Measurements from ENCODE around the gene ABCC2.
"Not testable (repeated sequence)": the region's sequence is repeated elsewhere in the genome, so short reads cannot be mapped to it uniquely, and the experiment has no call there.

The ABCC2 gene

GRCh38 chr10:99854860-99855259 is 72.4 kb downstream of the ABCC2 start:
- DNase-seq = peak; percentile 12 to 54 (median 48)

GRCh38 chr10:99855479-99856071 is 73.1 kb downstream of the ABCC2 start:
- Histone ChIP-seq H3K27ac (ENCODE audit: insufficient read depth in 1 of 2, low read depth in 1 of 2, low read length in 2 of 2, poor library complexity in 1 of 2, severe bottlenecking in 2 of 2) (no peak overlapping the region), H3K9me3 (ENCODE audit: control extremely low read depth in 1 of 5, control insufficient read depth in 4 of 5, insufficient read depth in 2 of 5, low read depth in 1 of 5, low read length in 4 of 5) (no peaks in the 10 kb centered on the region), H3K27me3 (replicated peaks in 2 of 5; ENCODE audit: control insufficient read depth in 4 of 5, insufficient read depth in 5 of 5, low read length in 4 of 5) (peaks cover 0 to 8% (median 0%) of the 10 kb centered on the region in 5 experiments), H3K4me3 (ENCODE audit: control insufficient read depth in 1 of 7, extremely low read depth in 1 of 7, insufficient read depth in 4 of 7, low read depth in 2 of 7, low read length in 6 of 7) (no peak overlapping the region), H3K36me3 (ENCODE audit: control insufficient read depth in 4 of 4, insufficient read depth in 4 of 4, low read length in 3 of 4) (no peaks in the 10 kb centered on the region), H3K4me1 (ENCODE audit: control extremely low read depth in 1 of 4, control insufficient read depth in 4 of 4, insufficient read depth in 4 of 4, low read length in 3 of 4) (no peaks in the 10 kb centered on the region)
- ChIA-PET CTCF (interaction anchor here (1.4 kb wide), 3 partner anchors 10 to 190 kb away, joined by 3 to 8 read pairs (median 5); no protein-coding TSS in a partner anchor), POLR2A (no interaction called here)
- DNase-seq = no peak
- 100% methylated on average over 1 of the region's 8 CpGs for whole genome bisulfite sequencing (ENCODE audit: insufficient coverage)

More at GRCh38 chr10:99854860-99855259, 72.4 kb downstream of the ABCC2 start:
- POLR2A ChIA-PET = no interaction called here
- CTCF ChIA-PET = interaction anchor here (1.3 kb wide), 1 partner anchor 16 kb away, joined by 5 read pairs; no protein-coding TSS in a partner anchor
- 65% methylated on average over 2 of the region's 6 CpGs for WGBS (ENCODE audit: insufficient coverage)
- Histone ChIP-seq H3K36me3 (ENCODE audit: control insufficient read depth in 4 of 4, insufficient read depth in 4 of 4, low read length in 3 of 4) (no peaks in the 10 kb centered on the region), H3K9me3 (ENCODE audit: control extremely low read depth in 1 of 5, control insufficient read depth in 4 of 5, insufficient read depth in 2 of 5, low read depth in 1 of 5, low read length in 4 of 5) (no peaks in the 10 kb centered on the region), H3K27me3 (replicated peaks in 2 of 5; ENCODE audit: control insufficient read depth in 4 of 5, insufficient read depth in 5 of 5, low read length in 4 of 5) (peaks cover 0 to 5% (median 0%) of the 10 kb centered on the region in 5 experiments), H3K4me1 (ENCODE audit: control extremely low read depth in 1 of 4, control insufficient read depth in 4 of 4, insufficient read depth in 4 of 4, low read length in 3 of 4) (no peaks in the 10 kb centered on the region), H3K27ac (ENCODE audit: insufficient read depth in 1 of 2, low read depth in 1 of 2, low read length in 2 of 2, poor library complexity in 1 of 2, severe bottlenecking in 2 of 2) (no peak overlapping the region), H3K4me3 (ENCODE audit: control insufficient read depth in 1 of 7, extremely low read depth in 1 of 7, insufficient read depth in 4 of 7, low read depth in 2 of 7, low read length in 6 of 7) (no peak overlapping the region)

- Histone ChIP-seq H3K4me1 (ENCODE audit: control extremely low read depth in 1 of 4, control insufficient read depth in 4 of 4, insufficient read depth in 4 of 4, low read length in 3 of 4) (no peaks in the 10 kb centered on the region), H3K27ac (ENCODE audit: insufficient read depth in 1 of 2, low read depth in 1 of 2, low read length in 2 of 2, poor library complexity in 1 of 2, severe bottlenecking in 2 of 2) (no peak overlapping the region), H3K36me3 (ENCODE audit: control insufficient read depth in 4 of 4, insufficient read depth in 4 of 4, low read length in 3 of 4) (no peaks in the 10 kb centered on the region), H3K4me3 (ENCODE audit: control insufficient read depth in 1 of 7, extremely low read depth in 1 of 7, insufficient read depth in 4 of 7, low read depth in 2 of 7, low read length in 6 of 7) (no peak overlapping the region), H3K9me3 (ENCODE audit: control extremely low read depth in 1 of 5, control insufficient read depth in 4 of 5, insufficient read depth in 2 of 5, low read depth in 1 of 5, low read length in 4 of 5) (no peaks in the 10 kb centered on the region), H3K27me3 (replicated peaks in 2 of 5; ENCODE audit: control insufficient read depth in 4 of 5, insufficient read depth in 5 of 5, low read length in 4 of 5) (peaks cover 0 to 21% (median 0%) of the 10 kb centered on the region in 5 experiments)
- DNase-seq = no peak
- ChIA-PET POLR2A (interaction anchor here (0.8 kb wide), 1 partner anchor 11 kb away, joined by 4 read pairs; no protein-coding TSS in a partner anchor), CTCF (interaction anchor here (0.8 to 2.2 kb wide), 7 partner anchors 9 to 189 kb away, joined by 3 to 15 read pairs (median 5); no protein-coding TSS in a partner anchor)
- WGBS (ENCODE audit: insufficient coverage) = 98% methylated on average over 8 of the region's 8 CpGs
These were observed 76.4 kb downstream of the ABCC2 start for GRCh38 chr10:99858849-99859248.

- Histone ChIP-seq H3K4me3 (ENCODE audit: control insufficient read depth in 1 of 7, extremely low read depth in 1 of 7, insufficient read depth in 4 of 7, low read depth in 2 of 7, low read length in 6 of 7) (no peak overlapping the region), H3K27me3 (replicated peaks in 2 of 5; ENCODE audit: control insufficient read depth in 4 of 5, insufficient read depth in 5 of 5, low read length in 4 of 5) (peaks cover 0 to 21% (median 0%) of the 10 kb centered on the region in 5 experiments), H3K4me1 (ENCODE audit: control extremely low read depth in 1 of 4, control insufficient read depth in 4 of 4, insufficient read depth in 4 of 4, low read length in 3 of 4) (no peaks in the 10 kb centered on the region), H3K27ac (ENCODE audit: insufficient read depth in 1 of 2, low read depth in 1 of 2, low read length in 2 of 2, poor library complexity in 1 of 2, severe bottlenecking in 2 of 2) (no peak overlapping the region), H3K9me3 (ENCODE audit: control extremely low read depth in 1 of 5, control insufficient read depth in 4 of 5, insufficient read depth in 2 of 5, low read depth in 1 of 5, low read length in 4 of 5) (no peaks in the 10 kb centered on the region), H3K36me3 (ENCODE audit: control insufficient read depth in 4 of 4, insufficient read depth in 4 of 4, low read length in 3 of 4) (no peaks in the 10 kb centered on the region)
- 13% methylated on average over 3 of the region's 5 CpGs for WGBS (ENCODE audit: insufficient coverage)
- DNase-seq = peak; percentile 31 to 52 (median 45)
- ChIA-PET POLR2A (interaction anchor here (0.6 to 0.8 kb wide), 3 partner anchors 11 to 542 kb away, joined by 3 to 7 read pairs (median 4); no protein-coding TSS in a partner anchor), CTCF (interaction anchor here (0.6 to 2.2 kb wide), 10 partner anchors 10 to 188 kb away, joined by 3 to 15 read pairs (median 3); no protein-coding TSS in a partner anchor)
These were observed 77.1 kb downstream of the ABCC2 start for GRCh38 chr10:99859585-99859984.

- Histone ChIP-seq H3K27ac (ENCODE audit: insufficient read depth in 1 of 2, low read depth in 1 of 2, low read length in 2 of 2, poor library complexity in 1 of 2, severe bottlenecking in 2 of 2) (no peak overlapping the region), H3K4me1 (ENCODE audit: control extremely low read depth in 1 of 4, control insufficient read depth in 4 of 4, insufficient read depth in 4 of 4, low read length in 3 of 4) (no peaks in the 10 kb centered on the region), H3K9me3 (ENCODE audit: control extremely low read depth in 1 of 5, control insufficient read depth in 4 of 5, insufficient read depth in 2 of 5, low read depth in 1 of 5, low read length in 4 of 5) (no peaks in the 10 kb centered on the region), H3K36me3 (ENCODE audit: control insufficient read depth in 4 of 4, insufficient read depth in 4 of 4, low read length in 3 of 4) (no peaks in the 10 kb centered on the region), H3K4me3 (ENCODE audit: control insufficient read depth in 1 of 7, extremely low read depth in 1 of 7, insufficient read depth in 4 of 7, low read depth in 2 of 7, low read length in 6 of 7) (no peak overlapping the region), H3K27me3 (replicated peaks in 2 of 5; ENCODE audit: control insufficient read depth in 4 of 5, insufficient read depth in 5 of 5, low read length in 4 of 5) (peaks cover 0 to 23% (median 0%) of the 10 kb centered on the region in 5 experiments)
- ChIA-PET CTCF (interaction anchor here (0.6 to 0.8 kb wide), 2 partner anchors 15 to 37 kb away, joined by 3 read pairs; no protein-coding TSS in a partner anchor), POLR2A (interaction anchor here (0.7 kb wide), 1 partner anchor 13 kb away, joined by 7 read pairs; no protein-coding TSS in a partner anchor)
- no peak for DNase-seq
- WGBS (ENCODE audit: insufficient coverage) = 92% methylated on average over 6 of the region's 8 CpGs
These were observed 78.0 kb downstream of the ABCC2 start for GRCh38 chr10:99860466-99860865.

GRCh38 chr10:99863535-99864240 is 81.2 kb downstream of the ABCC2 start:
- WGBS (ENCODE audit: insufficient coverage) = 49% methylated on average over 5 of the region's 9 CpGs
- H3K27ac ChIP-seq (ENCODE audit: insufficient read depth in 1 of 2, low read depth in 1 of 2, low read length in 2 of 2, poor library complexity in 1 of 2, severe bottlenecking in 2 of 2); H3K9me3 ChIP-seq (ENCODE audit: control extremely low read depth in 1 of 5, control insufficient read depth in 4 of 5, insufficient read depth in 2 of 5, low read depth in 1 of 5, low read length in 4 of 5); H3K36me3 ChIP-seq (ENCODE audit: control insufficient read depth in 4 of 4, insufficient read depth in 4 of 4, low read length in 3 of 4); H3K4me3 ChIP-seq (ENCODE audit: control insufficient read depth in 1 of 7, extremely low read depth in 1 of 7, insufficient read depth in 4 of 7, low read depth in 2 of 7, low read length in 6 of 7); CTCF ChIA-PET; POLR2A ChIA-PET; H3K4me1 ChIP-seq (ENCODE audit: control extremely low read depth in 1 of 4, control insufficient read depth in 4 of 4, insufficient read depth in 4 of 4, low read length in 3 of 4): not testable (repeated sequence)
- peaks cover 0 to 39% (median 0%) of the 10 kb centered on the region in 5 experiments for H3K27me3 ChIP-seq (replicated peaks in 2 of 5; ENCODE audit: control insufficient read depth in 4 of 5, insufficient read depth in 5 of 5, low read length in 4 of 5)
- DNase-seq = peak in 1 of 3 donors; percentile 12

GRCh38 chr10:99867250-99867649 is 84.8 kb downstream of the ABCC2 start:
- Histone ChIP-seq H3K27me3 (replicated peaks in 2 of 5; ENCODE audit: control insufficient read depth in 4 of 5, insufficient read depth in 5 of 5, low read length in 4 of 5) (peaks cover 0 to 57% (median 6%) of the 10 kb centered on the region in 5 experiments), H3K4me1 (ENCODE audit: control extremely low read depth in 1 of 4, control insufficient read depth in 4 of 4, insufficient read depth in 4 of 4, low read length in 3 of 4) (peaks cover 0 to 13% (median 5%) of the 10 kb centered on the region in 4 experiments)
- DNase-seq; H3K4me3 ChIP-seq (ENCODE audit: control insufficient read depth in 1 of 7, extremely low read depth in 1 of 7, insufficient read depth in 4 of 7, low read depth in 2 of 7, low read length in 6 of 7); H3K36me3 ChIP-seq (ENCODE audit: control insufficient read depth in 4 of 4, insufficient read depth in 4 of 4, low read length in 3 of 4); H3K27ac ChIP-seq (ENCODE audit: insufficient read depth in 1 of 2, low read depth in 1 of 2, low read length in 2 of 2, poor library complexity in 1 of 2, severe bottlenecking in 2 of 2); POLR2A ChIA-PET; CTCF ChIA-PET; H3K9me3 ChIP-seq (ENCODE audit: control extremely low read depth in 1 of 5, control insufficient read depth in 4 of 5, insufficient read depth in 2 of 5, low read depth in 1 of 5, low read length in 4 of 5): not testable (repeated sequence)
- no CpG with 5 or more reads among the region's 3 CpGs for WGBS (ENCODE audit: insufficient coverage)
